Upper lobe of right lung (tissue), 1 donor: Measurements from ENCODE around the gene STX8. TPM values are rescaled to one million over a fixed set of nuclear protein-coding genes. Genes with fewer than 3 reads are reported as not detected.

Experiments
- ATAC-seq: fragments of 200-7000 bp; cut with Tn5 transposase; one replicate; pipeline ENCODE4 v1.9.1; 2020; ENCODE audit warnings: mild to moderate bottlenecking, moderate library complexity
- DNase-seq: peaks from one replicate; pipeline ENCODE4 v3.0.0-alpha.2; 2020
- H3K27ac ChIP-seq: fragments of 200-600 bp; one replicate; pipeline ENCODE4 v1.8.0; 2022
- H3K27me3 ChIP-seq: fragments of 200-600 bp; one replicate; pipeline ENCODE4 v1.8.0; 2022; ENCODE audit warnings: mild to moderate bottlenecking
- H3K36me3 ChIP-seq: fragments of 200-600 bp; one replicate; pipeline ENCODE4 v1.8.0; 2022
- H3K4me1 ChIP-seq: fragments of 200-600 bp; one replicate; pipeline ENCODE4 v1.8.0; 2022
- H3K4me3 ChIP-seq: fragments of 200-600 bp; one replicate; pipeline ENCODE4 v1.8.0; 2022; ENCODE audit warnings: mild to moderate bottlenecking
- H3K9me3 ChIP-seq: fragments of 200-600 bp; one replicate; pipeline ENCODE4 v1.8.0; 2022
- intact Hi-C: fragments of 100-400 bp; cut with DNase I; formaldehyde crosslinking; loops from one replicate; pipeline ENCODE4 v1.11.0; 2022
- total RNA-seq: library from RNA; stranded (reverse); fragmentation: NEBNext Ultra II Directional; extraction: Animal tissue kit (Norgen Biotek cat#: 25700); gene quantifications from one replicate; pipeline ENCODE4 v1.2.1, GENCODE V29; 2021
- TF ChIP-seq, protein P1 (sequence below): fragments of 200-600 bp; IDR thresholded peaks from one replicate; pipeline ENCODE4 v1.8.0; 2022; ENCODE audit warnings: antibody characterized with exemption
- donor health status: DM: no; HTN: yes; CAD: no; lungs with severe emphysema.

Gene STX8
- total RNA-seq, 1 donor from 2014 or later, result 52.5 TPM

DNA sequence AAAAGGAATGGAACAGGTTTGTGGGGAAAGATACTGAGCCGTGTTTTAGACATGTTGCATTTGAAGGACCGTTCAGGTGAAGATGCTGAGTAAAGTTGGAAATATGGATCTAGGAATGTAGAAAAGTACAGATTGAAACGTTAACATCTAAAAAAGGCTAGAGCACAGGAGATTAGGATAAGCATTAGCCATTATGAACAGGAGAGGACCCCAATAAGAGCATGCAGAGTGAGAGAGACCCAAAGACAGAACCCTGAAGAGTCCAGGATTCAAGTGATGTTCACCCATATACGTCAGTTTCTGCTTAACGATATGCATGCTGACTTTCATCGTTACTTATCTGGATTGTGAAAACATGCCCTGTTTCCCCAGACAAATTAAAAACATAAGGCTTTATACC lies 140.5 kb downstream of the STX8 start:
- H3K9me3 ChIP-seq, result no peaks in the 10 kb centered on the region
- no peak for ATAC-seq
- no peak overlapping the region for H3K27ac ChIP-seq
- H3K4me1 ChIP-seq, result peaks cover 9% of the 10 kb centered on the region
- TF ChIP-seq, protein P1, sequence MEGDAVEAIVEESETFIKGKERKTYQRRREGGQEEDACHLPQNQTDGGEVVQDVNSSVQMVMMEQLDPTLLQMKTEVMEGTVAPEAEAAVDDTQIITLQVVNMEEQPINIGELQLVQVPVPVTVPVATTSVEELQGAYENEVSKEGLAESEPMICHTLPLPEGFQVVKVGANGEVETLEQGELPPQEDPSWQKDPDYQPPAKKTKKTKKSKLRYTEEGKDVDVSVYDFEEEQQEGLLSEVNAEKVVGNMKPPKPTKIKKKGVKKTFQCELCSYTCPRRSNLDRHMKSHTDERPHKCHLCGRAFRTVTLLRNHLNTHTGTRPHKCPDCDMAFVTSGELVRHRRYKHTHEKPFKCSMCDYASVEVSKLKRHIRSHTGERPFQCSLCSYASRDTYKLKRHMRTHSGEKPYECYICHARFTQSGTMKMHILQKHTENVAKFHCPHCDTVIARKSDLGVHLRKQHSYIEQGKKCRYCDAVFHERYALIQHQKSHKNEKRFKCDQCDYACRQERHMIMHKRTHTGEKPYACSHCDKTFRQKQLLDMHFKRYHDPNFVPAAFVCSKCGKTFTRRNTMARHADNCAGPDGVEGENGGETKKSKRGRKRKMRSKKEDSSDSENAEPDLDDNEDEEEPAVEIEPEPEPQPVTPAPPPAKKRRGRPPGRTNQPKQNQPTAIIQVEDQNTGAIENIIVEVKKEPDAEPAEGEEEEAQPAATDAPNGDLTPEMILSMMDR, result no peak
- H3K27me3 ChIP-seq, result no peaks in the 10 kb centered on the region
- DNase-seq, result no peak
- H3K4me3 ChIP-seq, result no peak overlapping the region
- intact Hi-C loops, result no loop called here
- H3K36me3 ChIP-seq, result no peaks in the 10 kb centered on the region

DNA sequence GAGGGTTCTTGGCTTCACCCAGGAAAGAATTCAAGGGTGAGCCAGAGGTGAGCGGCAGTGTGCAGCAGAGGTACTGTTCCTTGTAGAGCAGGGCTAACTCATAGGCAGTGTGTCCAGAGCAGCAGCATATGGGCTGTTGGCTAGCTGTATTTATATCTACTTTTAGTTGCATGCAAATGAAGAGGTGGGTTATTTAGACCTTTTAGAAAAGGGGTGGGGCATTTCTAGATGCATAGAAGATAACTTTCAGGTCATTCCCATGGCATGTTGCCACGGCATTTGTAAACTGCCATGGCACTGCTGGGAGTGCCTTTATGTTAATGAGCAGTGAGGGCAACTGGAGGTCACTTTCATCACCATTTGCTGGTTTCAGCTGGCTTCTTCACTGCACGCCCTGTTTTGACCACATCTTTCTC lies 141.0 kb downstream of the STX8 start:
- Histone ChIP-seq H3K36me3 (no peaks in the 10 kb centered on the region), H3K4me1 (peaks cover 9% of the 10 kb centered on the region), H3K27me3 (no peaks in the 10 kb centered on the region), H3K27ac (no peak overlapping the region), H3K9me3 (no peaks in the 10 kb centered on the region), H3K4me3 (no peak overlapping the region)
- TF ChIP-seq, protein P1, result no peak
- DNase-seq (no peak), ATAC-seq (no peak)
- intact Hi-C loops, result no loop called here

DNA sequence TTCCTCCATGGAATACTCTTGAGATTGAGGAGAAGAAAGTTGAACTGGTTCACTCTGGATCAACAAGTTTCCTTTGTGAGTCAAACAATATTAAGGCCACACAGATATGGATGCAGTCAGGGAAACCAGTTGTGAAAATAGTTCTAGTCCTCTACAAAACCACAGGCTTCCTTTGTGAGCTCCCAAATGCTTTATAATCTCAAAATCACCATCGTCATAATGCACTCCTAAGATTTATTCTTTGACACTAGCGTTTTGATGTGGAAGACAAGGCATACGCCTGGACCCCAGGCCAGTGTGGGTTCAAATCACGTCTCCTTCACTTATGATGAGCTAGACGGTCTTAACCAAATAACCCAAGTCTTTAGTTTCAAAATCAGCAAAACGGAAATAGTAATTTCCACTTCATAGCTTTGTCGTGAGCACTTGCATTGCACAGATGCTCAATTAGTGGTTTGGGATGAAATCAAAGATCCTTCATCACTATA lies 142.6 kb downstream of the STX8 start:
- intact Hi-C loops, result no loop called here
- ATAC-seq (no peak), DNase-seq (no peak)
- peaks cover 9% of the 10 kb centered on the region for H3K4me1 ChIP-seq
- H3K27ac ChIP-seq, result peak overlapping the region; percentile 39
- H3K36me3 ChIP-seq, result no peaks in the 10 kb centered on the region
- H3K27me3 ChIP-seq, result no peaks in the 10 kb centered on the region
- H3K4me3 ChIP-seq, result no peak overlapping the region
- H3K9me3 ChIP-seq, result no peaks in the 10 kb centered on the region
- TF ChIP-seq, protein P1, result no peak

DNA sequence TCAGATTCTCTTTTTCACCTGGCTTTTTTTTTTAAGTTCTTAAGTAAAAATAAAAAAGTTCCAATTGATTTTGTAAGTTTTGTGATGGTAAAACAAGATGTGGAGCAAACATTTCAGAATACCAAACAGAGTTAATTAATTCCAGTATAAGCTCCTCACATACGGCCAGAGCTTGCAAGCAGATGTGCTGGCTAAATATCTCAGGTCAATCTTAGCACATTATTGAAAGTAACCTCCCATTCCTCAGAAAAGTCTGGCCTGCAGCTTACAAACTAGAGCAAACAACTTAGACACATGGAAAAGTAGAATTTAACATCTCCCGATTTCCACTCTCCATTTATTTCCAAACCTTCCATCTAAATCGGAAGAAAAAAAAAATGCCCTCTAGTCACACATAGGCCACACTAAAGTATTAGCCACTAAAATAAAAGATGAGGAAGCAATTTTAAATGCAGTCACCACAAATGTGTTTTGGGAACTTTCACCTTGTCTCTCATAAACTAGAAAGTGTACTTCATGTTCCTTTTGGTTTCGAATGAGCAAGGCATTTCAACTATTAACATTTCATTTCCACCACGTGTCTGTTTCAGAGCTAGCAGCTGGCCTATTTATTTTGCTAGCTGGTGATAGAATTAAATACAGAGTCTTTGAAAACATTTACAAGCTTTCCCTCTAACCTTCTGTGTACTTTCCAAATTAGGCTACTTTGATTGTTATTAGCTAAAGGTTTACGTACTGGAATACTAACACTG lies 143.3 kb downstream of the STX8 start:
- ATAC-seq (peak; percentile 31), DNase-seq (no peak)
- intact Hi-C loops, result no loop called here
- no peak overlapping the region for H3K4me3 ChIP-seq
- H3K36me3 ChIP-seq, result no peaks in the 10 kb centered on the region
- H3K4me1 ChIP-seq, result peaks cover 9% of the 10 kb centered on the region
- no peaks in the 10 kb centered on the region for H3K9me3 ChIP-seq
- H3K27me3 ChIP-seq, result no peaks in the 10 kb centered on the region
- TF ChIP-seq, protein P1, result no peak
- no peak overlapping the region for H3K27ac ChIP-seq

DNA sequence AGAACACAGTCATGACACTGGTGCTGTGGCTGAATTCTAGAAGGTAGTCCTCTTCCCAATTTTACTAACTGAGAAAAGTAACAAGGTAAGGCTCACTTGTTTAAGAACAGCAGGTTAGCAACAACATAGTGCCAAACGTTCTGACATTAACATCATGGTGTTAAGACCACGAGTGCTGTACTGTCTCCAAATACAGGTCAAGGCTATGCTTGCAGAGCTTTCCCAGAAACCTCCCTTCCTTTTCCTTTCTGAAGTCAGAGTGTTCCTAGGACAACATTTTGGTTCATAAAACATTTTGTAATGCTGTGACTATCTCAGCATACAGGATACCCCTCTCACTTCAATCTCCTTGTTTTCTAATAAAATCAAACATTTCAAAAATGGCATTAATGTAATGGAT lies 144.0 kb downstream of the STX8 start:
- H3K27ac ChIP-seq, result peak overlapping the region; percentile 26
- H3K36me3 ChIP-seq, result no peaks in the 10 kb centered on the region
- ATAC-seq, result no peak
- no peaks in the 10 kb centered on the region for H3K27me3 ChIP-seq
- TF ChIP-seq, protein P1, result no peak
- H3K9me3 ChIP-seq, result no peaks in the 10 kb centered on the region
- DNase-seq, result no peak
- intact Hi-C loops, result no loop called here
- no peak overlapping the region for H3K4me3 ChIP-seq
- H3K4me1 ChIP-seq, result peaks cover 9% of the 10 kb centered on the region
